ENCODE measurements around the gene ZNF689. TPM values are rescaled to one million over a fixed set of nuclear protein-coding genes. Genes with fewer than 3 reads are reported as not detected.
"Not testable (repeated sequence)": the region's sequence is repeated elsewhere in the genome, so short reads cannot be mapped to it uniquely, and the experiment has no call there.

ZNF689 gene
- total RNA-seq, 1 donor from 2014 or later: 13.8 TPM

GRCh38 chr16:30600929-30601328, 9.3 kb downstream of the ZNF689 start:
- H3K36me3 ChIP-seq (ENCODE audit: control insufficient read depth, insufficient read depth, low read length): peaks cover 2% of the 10 kb centered on the region
- TF ChIP-seq CTCF (IDR thresholded peaks at IDR 0.05; ENCODE audit: insufficient read depth, low read length, poor library complexity, severe bottlenecking): no peak
- no peak for DNase-seq (ENCODE audit: low read depth)
- H3K4me3 ChIP-seq (ENCODE audit: low read depth, low read length): no peak overlapping the region
- no peaks in the 10 kb centered on the region for H3K27me3 ChIP-seq (ENCODE audit: control insufficient read depth, insufficient read depth, low read length)

GRCh38 chr16:30600215-30600614, 10.0 kb downstream of the ZNF689 start:
- TF ChIP-seq CTCF (IDR thresholded peaks at IDR 0.05; ENCODE audit: insufficient read depth, low read length, poor library complexity, severe bottlenecking): no peak
- Histone ChIP-seq H3K27me3 (ENCODE audit: control insufficient read depth, insufficient read depth, low read length) (no peaks in the 10 kb centered on the region), H3K36me3 (ENCODE audit: control insufficient read depth, insufficient read depth, low read length) (peaks cover 2% of the 10 kb centered on the region), H3K4me3 (ENCODE audit: low read depth, low read length) (no peak overlapping the region)
- DNase-seq (ENCODE audit: low read depth): no peak

- DNase-seq (ENCODE audit: low read depth): no peak
- H3K36me3 ChIP-seq (ENCODE audit: control insufficient read depth, insufficient read depth, low read length): no peaks in the 10 kb centered on the region
These were observed 17.3 kb downstream of the ZNF689 start for GRCh38 chr16:30592871-30593270.

GRCh38 chr16:30590869-30591268, 19.3 kb downstream of the ZNF689 start:
- not testable (repeated sequence) for H3K27me3 ChIP-seq (ENCODE audit: control insufficient read depth, insufficient read depth, low read length); DNase-seq (ENCODE audit: low read depth); H3K4me3 ChIP-seq (ENCODE audit: low read depth, low read length); H3K36me3 ChIP-seq (ENCODE audit: control insufficient read depth, insufficient read depth, low read length)

More at GRCh38 chr16:30592871-30593270, 17.3 kb downstream of the ZNF689 start:
- no peak overlapping the region for H3K4me3 ChIP-seq (ENCODE audit: low read depth, low read length)
- TF ChIP-seq CTCF (IDR thresholded peaks at IDR 0.05; ENCODE audit: insufficient read depth, low read length, poor library complexity, severe bottlenecking): no peak
- no peaks in the 10 kb centered on the region for H3K27me3 ChIP-seq (ENCODE audit: control insufficient read depth, insufficient read depth, low read length)

- not testable (repeated sequence) for H3K36me3 ChIP-seq (ENCODE audit: control insufficient read depth, insufficient read depth, low read length); H3K4me3 ChIP-seq (ENCODE audit: low read depth, low read length); DNase-seq (ENCODE audit: low read depth); H3K27me3 ChIP-seq (ENCODE audit: control insufficient read depth, insufficient read depth, low read length)
These were observed 20.6 kb downstream of the ZNF689 start for GRCh38 chr16:30589582-30589981.

- Histone ChIP-seq H3K36me3 (ENCODE audit: control insufficient read depth, insufficient read depth, low read length) (no peaks in the 10 kb centered on the region), H3K27me3 (ENCODE audit: control insufficient read depth, insufficient read depth, low read length) (no peaks in the 10 kb centered on the region), H3K4me3 (ENCODE audit: low read depth, low read length) (no peak overlapping the region)
- no peak for DNase-seq (ENCODE audit: low read depth)
- TF ChIP-seq CTCF (IDR thresholded peaks at IDR 0.05; ENCODE audit: insufficient read depth, low read length, poor library complexity, severe bottlenecking): no peak
These were observed 21.5 kb downstream of the ZNF689 start for GRCh38 chr16:30588651-30589050.

GRCh38 chr16:30585400-30586191, 24.6 kb downstream of the ZNF689 start, which contains the start of gene ZNF785:
ZNF785 (minus strand) TSS chr16:30585697; CDS start chr16:30585611, 86 bp downstream.
- Histone ChIP-seq H3K36me3 (ENCODE audit: control insufficient read depth, insufficient read depth, low read length) (peaks cover 1% of the 10 kb centered on the region), H3K27me3 (ENCODE audit: control insufficient read depth, insufficient read depth, low read length) (no peaks in the 10 kb centered on the region), H3K4me3 (ENCODE audit: low read depth, low read length) (peak within 1 kb of the TSS; percentile 88)
- DNase-seq (ENCODE audit: low read depth): peak; percentile 97
- TF ChIP-seq CTCF (IDR thresholded peaks at IDR 0.05; ENCODE audit: insufficient read depth, low read length, poor library complexity, severe bottlenecking): peak; percentile 5
